Thoracic aorta (tissue), 2 donors: ENCODE results near the gene SSX2IP. TPM values are rescaled to one million over a fixed set of nuclear protein-coding genes. Genes with fewer than 3 reads are reported as not detected.
"Not testable (repeated sequence)": the region's sequence is repeated elsewhere in the genome, so short reads cannot be mapped to it uniquely, and the experiment has no call there.

Experiments used
- ATAC-seq: fragments of 150-250 bp; one replicate; pipeline ENCODE4 v1.8.0; 2017; ENCODE audit warnings: low read depth; ENCODE audit not compliant: insufficient number of reproducible peaks, low FRiP score
- DNase-seq: peaks from one replicate; pipeline ENCODE4 v3.0.0-alpha.2; 2020; ENCODE audit warnings: low spot score
- H3K27ac ChIP-seq, 2 donors: fragments of 200-600 bp; sonication (generic); 1 replicate in 1 of 2; 2 replicates in 1 of 2; pipeline ENCODE4 v1.5.1; 2016; ENCODE audit warnings: mild to moderate bottlenecking in 2 of 2, moderate library complexity in 2 of 2
- H3K27me3 ChIP-seq: fragments of 200-600 bp; sonication (generic); replicated peaks from 2 replicates; pipeline ENCODE4 v1.6.0; 2016; ENCODE audit warnings: mild to moderate bottlenecking; ENCODE audit not compliant: insufficient read depth
- H3K36me3 ChIP-seq: fragments of 200-600 bp; sonication (generic); one replicate; pipeline ENCODE4 v1.5.1; 2016
- H3K4me1 ChIP-seq, 2 donors: fragments of 200-600 bp; sonication (generic); 1 replicate in 1 of 2; 2 replicates in 1 of 2; pipeline versions ENCODE4 v1.5.1 to v1.6.0; 2016; ENCODE audit warnings: low read depth in 2 of 2, mild to moderate bottlenecking in 1 of 2; ENCODE audit not compliant: control insufficient read depth in 1 of 2
- H3K4me3 ChIP-seq: fragments of 200-600 bp; sonication (generic); 2 replicates; pipeline ENCODE4 v1.5.1; 2016; ENCODE audit warnings: mild to moderate bottlenecking
- H3K9me3 ChIP-seq: fragments of 200-600 bp; sonication (generic); 2 replicates; pipeline ENCODE4 v1.5.1; 2016
- CTCF ChIP-seq: fragments of 200-600 bp; sonication (generic); IDR thresholded peaks from one replicate; pipeline ENCODE4 v1.5.1; 2019; ENCODE audit warnings: antibody characterized with exemption
- total RNA-seq, 2 donors: library from RNA; depleted of rRNA; stranded (reverse); fragments of >200 nt; gene quantifications; one replicate each; pipeline versions ENCODE4 v1.1.0 to v1.2.3, GENCODE V29; 2016

The SSX2IP gene
- total RNA-seq, 2 donors from 2014 or later: 6.1 to 12.3 TPM

- H3K27me3 ChIP-seq: no peaks in the 10 kb centered on the region
- H3K27ac ChIP-seq: no peak overlapping the region
- no peak overlapping the region for H3K4me3 ChIP-seq
- DNase-seq (no peak), ATAC-seq (no peak)
- no peaks in the 10 kb centered on the region for H3K9me3 ChIP-seq
- H3K4me1 ChIP-seq: no peaks in the 10 kb centered on the region
- H3K36me3 ChIP-seq: no peaks in the 10 kb centered on the region
- TF ChIP-seq CTCF: no peak
Measured at GRCh38 chr1:84643183-84643582, 47.1 kb downstream of the SSX2IP start.

GRCh38 chr1:84642774-84643173 is 47.5 kb downstream of the SSX2IP start:
- TF ChIP-seq CTCF: no peak
- H3K27me3 ChIP-seq: no peaks in the 10 kb centered on the region
- H3K36me3 ChIP-seq: no peaks in the 10 kb centered on the region
- H3K9me3 ChIP-seq: no peaks in the 10 kb centered on the region
- H3K4me3 ChIP-seq: no peak overlapping the region
- DNase-seq: no peak
- no peak for ATAC-seq
- H3K4me1 ChIP-seq: no peaks in the 10 kb centered on the region
- no peak overlapping the region for H3K27ac ChIP-seq

GRCh38 chr1:84639731-84640130 is 50.5 kb downstream of the SSX2IP start:
- H3K4me1 ChIP-seq, ATAC-seq, H3K27me3 ChIP-seq: not testable (repeated sequence)

GRCh38 chr1:84635429-84635828 is 54.8 kb downstream of the SSX2IP start:
- no peaks in the 10 kb centered on the region for H3K27me3 ChIP-seq
- H3K4me3 ChIP-seq: no peak overlapping the region
- H3K36me3 ChIP-seq: no peaks in the 10 kb centered on the region
- TF ChIP-seq CTCF: no peak
- no peak for ATAC-seq
- H3K9me3 ChIP-seq: no peaks in the 10 kb centered on the region
- no peak overlapping the region for H3K27ac ChIP-seq
- no peak for DNase-seq
- no peaks in the 10 kb centered on the region for H3K4me1 ChIP-seq

More at GRCh38 chr1:84639731-84640130, 50.5 kb downstream of the SSX2IP start:
- H3K36me3 ChIP-seq, H3K4me3 ChIP-seq, H3K27ac ChIP-seq, DNase-seq, H3K9me3 ChIP-seq: not testable (repeated sequence)

GRCh38 chr1:84634536-84635205 is 55.6 kb downstream of the SSX2IP start:
- H3K27ac ChIP-seq: no peak overlapping the region
- no peaks in the 10 kb centered on the region for H3K9me3 ChIP-seq
- H3K4me1 ChIP-seq: no peaks in the 10 kb centered on the region
- DNase-seq: no peak
- no peaks in the 10 kb centered on the region for H3K27me3 ChIP-seq
- TF ChIP-seq CTCF: no peak
- H3K36me3 ChIP-seq: no peaks in the 10 kb centered on the region
- H3K4me3 ChIP-seq: no peak overlapping the region
- no peak for ATAC-seq
